GM10266 (cell line): ENCODE measurements around the gene MRM3.
A peak's percentile ranks its signal among the peaks of the same experiment; 100 is the strongest.

Experiments
- DNase-seq: peaks from one replicate; pipeline ENCODE4 v3.0.0; 2012; ENCODE audit errors: extremely low spot score
- TF ChIP-seq, protein P1 (sequence below): IDR thresholded peaks from 2 replicates; pipeline ENCODE4 v1.5.1; 2012; ENCODE audit warnings: mild to moderate bottlenecking, low read depth; ENCODE audit not compliant: control insufficient read depth, insufficient read depth; ENCODE audit errors: missing control alignments

Gene MRM3

GRCh38 chr17:781805-782731, at the start of gene MRM3, which contains the start of gene GLOD4:
MRM3 (plus strand) TSS chr17:782353; CDS start chr17:782379, 26 bp downstream.
GLOD4 (minus strand) TSS chr17:782280; CDS start chr17:782255, 25 bp downstream.
- peak; percentile 96 for DNase-seq
- TF ChIP-seq, protein P1, sequence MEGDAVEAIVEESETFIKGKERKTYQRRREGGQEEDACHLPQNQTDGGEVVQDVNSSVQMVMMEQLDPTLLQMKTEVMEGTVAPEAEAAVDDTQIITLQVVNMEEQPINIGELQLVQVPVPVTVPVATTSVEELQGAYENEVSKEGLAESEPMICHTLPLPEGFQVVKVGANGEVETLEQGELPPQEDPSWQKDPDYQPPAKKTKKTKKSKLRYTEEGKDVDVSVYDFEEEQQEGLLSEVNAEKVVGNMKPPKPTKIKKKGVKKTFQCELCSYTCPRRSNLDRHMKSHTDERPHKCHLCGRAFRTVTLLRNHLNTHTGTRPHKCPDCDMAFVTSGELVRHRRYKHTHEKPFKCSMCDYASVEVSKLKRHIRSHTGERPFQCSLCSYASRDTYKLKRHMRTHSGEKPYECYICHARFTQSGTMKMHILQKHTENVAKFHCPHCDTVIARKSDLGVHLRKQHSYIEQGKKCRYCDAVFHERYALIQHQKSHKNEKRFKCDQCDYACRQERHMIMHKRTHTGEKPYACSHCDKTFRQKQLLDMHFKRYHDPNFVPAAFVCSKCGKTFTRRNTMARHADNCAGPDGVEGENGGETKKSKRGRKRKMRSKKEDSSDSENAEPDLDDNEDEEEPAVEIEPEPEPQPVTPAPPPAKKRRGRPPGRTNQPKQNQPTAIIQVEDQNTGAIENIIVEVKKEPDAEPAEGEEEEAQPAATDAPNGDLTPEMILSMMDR = no peak

GRCh38 chr17:732902-733720, 49.0 kb upstream of the MRM3 start:
- TF ChIP-seq, protein P1 = no peak
- DNase-seq = peak; percentile 51

- TF ChIP-seq, protein P1 = no peak
- no peak for DNase-seq
These were observed 48.4 kb upstream of the MRM3 start for GRCh38 chr17:733743-734142.

- no peak for DNase-seq
- TF ChIP-seq, protein P1 = no peak
These were observed 44.5 kb upstream of the MRM3 start for GRCh38 chr17:737561-738113.

- TF ChIP-seq, protein P1 = no peak
- DNase-seq = peak; percentile 77
These were observed 41.7 kb upstream of the MRM3 start for GRCh38 chr17:740240-741017.

DNA sequence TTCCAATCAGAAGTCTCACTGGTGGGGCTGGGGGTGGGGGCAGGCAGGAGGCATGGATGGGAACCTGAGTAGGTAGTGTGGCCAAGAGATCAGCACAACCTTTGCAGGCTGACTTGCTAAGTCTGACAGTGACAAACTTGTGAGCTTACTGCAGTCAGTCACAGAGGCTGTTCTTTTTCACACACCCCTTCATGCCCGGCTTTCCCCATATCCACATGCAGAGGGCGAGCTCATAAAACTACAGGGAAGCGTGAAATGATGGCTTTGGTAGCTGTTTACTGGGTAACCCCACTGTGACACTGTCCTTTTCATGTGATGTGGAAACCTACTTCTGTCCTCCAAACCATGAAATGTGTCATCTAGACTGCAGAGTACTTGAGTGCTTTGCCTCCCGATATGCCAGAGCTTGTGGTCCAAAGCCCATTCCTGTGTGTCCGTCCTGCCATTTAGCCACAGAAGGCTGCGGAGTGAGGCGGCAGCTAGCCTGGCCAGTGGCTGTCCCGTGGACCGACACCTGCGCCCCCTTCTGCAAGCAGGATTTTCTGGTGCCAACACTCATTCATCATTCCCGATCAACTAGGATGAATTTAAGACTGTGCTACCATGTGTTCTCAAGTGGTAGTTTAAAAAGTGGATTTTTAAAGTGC, 39.9 kb upstream of the MRM3 start:
- no peak for DNase-seq
- TF ChIP-seq, protein P1 = no peak
